SK-N-DZ (cell line): ENCODE results near the gene P2RX1.
"Not testable (repeated sequence)": the region's sequence is repeated elsewhere in the genome, so short reads cannot be mapped to it uniquely, and the experiment has no call there.

Experiments used
- DNase-seq: peaks from one replicate; pipeline ENCODE4 v3.0.0-alpha.2; 2015; ENCODE audit warnings: low spot score

Gene P2RX1

DNA sequence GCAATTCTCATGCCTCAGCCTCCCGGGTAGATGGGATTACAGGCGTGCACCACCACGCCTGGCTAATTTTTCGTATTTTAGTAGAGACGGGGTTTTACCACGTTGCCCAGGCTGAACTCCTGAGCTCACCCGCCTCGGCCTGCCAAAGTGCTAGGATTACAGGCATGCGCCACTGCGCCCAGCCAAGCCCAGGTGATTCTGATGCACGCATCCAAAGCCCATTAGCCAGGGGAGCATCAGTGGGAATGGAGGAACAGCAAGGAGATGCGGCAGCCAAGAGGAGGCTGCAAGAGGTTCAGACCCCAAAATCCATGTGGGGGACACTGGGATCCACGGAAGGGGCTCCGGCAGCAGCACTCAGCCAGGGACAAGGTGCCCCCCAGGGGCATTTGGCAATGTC is 35.9 kb upstream of the P2RX1 start:
- no peak for DNase-seq

DNA sequence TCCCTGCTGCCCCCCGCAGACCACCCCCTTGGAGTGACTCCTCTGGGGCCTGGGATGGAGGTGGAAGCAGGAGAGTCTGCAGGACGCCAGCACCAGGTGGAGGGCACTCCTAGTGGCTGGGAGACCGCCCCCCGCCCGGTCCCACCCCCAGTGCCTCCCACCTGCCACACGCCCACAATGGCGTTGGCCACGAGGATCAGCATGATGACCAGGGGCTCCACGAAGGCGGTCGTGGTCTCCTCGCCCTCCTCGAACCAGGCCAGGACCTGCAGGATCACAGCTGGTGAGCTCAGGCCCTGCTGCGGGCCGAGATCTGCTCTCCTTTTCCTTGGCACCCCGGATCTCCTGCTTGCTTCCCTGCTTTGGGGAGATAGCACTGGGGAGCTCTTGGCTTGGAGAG is 35.2 kb upstream of the P2RX1 start:
- no peak for DNase-seq

DNA sequence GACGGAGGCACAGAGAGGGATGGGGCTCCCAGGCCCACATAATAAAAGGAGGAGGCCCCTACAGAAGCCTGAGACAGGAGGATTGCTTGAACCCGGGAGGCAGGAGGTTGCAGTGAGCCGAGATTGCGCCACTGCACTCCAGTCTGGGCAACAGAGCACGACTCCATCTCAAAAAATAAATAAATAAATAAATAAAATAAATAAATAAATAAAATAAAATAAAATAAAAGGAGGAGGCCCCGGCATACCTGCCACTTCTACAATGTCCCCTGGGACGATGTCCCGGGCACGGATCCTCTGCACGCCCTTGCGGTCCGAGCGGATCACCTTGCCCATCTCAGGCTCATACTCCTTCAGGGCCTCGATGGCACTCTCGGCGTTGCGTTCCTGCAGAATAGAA is 34.7 kb upstream of the P2RX1 start:
- DNase-seq = no peak

DNA sequence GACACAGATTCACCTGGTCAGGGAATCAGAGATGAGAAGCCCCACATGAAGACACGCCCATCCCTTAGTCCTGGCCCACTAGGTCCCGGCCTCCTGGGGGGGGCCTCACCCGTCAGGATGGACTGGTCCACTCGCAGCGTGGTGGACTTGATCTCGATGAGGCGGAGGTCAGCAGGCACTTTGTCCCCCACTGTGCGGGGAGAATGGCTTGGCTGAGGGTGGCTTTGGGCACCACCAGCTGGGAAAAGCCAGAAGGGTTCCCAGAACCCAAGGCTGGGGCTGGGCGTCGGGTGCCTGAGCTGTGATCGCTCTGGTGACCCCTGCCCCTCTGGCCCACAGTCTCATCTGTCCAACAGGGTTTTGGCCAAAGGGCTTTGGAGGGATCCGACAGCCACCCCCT is 34.3 kb upstream of the P2RX1 start:
- DNase-seq = no peak

DNA sequence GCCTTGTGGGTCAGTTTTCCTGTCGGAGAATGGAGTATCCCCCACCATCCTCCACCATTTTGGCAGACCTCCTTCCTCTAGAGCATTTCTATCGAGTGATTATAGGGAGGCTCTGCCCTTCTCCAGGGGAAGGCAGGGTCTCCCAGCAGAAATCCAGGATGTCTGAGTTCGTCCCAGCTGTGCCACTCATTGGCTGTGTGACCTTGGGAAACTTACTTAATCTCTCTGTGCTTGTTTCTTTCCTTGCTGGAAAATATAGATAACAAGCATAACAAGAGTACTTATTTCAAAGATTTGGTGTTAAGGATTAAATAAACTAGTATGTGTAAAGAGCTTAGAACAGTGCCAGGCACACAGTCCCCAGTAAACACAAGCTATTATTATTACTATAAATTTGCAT is 33.2 kb upstream of the P2RX1 start:
- no peak for DNase-seq

DNA sequence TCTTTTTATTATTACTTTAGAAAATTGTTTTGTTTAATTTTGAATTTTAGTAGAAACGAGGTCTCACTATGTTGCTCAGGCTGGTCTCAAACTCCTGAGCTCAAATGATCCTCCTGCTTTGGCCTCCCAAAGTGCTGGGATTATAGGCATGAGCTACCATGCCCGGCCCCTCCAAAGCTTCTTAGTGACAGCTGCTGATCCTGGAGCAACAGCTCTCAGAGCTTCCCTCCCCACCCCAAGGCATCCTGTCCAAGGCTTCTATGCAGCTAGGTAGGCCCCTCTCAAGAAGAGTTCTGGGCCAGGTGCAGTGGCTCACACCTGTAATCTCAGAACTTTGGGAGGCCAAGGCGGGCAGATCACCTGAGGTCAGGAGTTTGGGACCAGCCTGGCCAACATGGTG is 32.3 kb upstream of the P2RX1 start:
- DNase-seq = not testable (repeated sequence)

DNA sequence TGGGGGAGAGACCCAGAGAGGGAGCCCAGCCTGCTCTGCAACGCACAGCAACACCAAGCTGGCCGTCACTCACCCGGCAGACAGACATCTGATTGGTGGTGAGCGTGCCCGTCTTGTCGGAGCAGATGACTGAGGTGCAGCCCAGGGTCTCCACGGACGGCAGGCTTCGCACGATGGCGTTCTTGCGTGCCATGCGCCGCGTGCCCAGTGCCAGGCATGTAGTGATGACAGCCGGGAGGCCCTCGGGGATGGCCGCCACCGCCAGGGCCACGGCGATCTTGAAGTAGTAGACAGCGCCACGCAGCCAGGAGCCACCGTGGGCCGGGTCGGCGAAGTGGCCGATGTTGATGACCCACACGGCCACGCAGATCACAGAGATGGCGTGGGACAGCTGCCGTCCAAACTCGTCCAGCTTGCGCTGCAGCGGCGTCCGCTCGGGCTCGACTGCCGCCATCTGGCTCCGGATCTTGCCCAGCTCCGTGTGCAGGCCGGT is 31.1 kb upstream of the P2RX1 start:
- no peak for DNase-seq

DNA sequence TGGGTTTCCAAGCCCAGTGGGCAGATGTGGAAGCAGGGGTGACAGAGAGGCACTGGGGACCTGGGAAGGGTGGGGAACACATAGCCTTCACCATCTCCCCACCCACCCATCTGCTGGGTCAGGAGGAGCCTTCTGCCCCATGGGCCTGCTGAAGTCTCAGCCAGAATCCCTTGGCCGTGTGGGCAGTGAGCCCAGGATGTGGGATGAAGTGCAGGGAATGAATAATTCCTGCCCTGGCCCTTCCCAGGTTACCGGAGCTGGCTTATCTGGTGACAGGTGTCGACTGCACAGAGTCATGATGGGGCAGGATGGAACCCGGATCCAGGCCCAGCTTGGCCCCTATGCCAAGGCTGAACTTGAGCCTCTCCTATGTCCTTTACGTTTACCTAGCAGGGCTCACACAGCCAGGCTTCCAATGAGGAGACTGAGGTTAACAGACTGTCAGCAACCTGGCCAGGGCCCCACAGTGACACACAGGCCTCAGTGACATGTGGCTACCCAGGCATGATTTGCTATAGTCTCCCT is 30.5 kb upstream of the P2RX1 start:
- no peak for DNase-seq

DNA sequence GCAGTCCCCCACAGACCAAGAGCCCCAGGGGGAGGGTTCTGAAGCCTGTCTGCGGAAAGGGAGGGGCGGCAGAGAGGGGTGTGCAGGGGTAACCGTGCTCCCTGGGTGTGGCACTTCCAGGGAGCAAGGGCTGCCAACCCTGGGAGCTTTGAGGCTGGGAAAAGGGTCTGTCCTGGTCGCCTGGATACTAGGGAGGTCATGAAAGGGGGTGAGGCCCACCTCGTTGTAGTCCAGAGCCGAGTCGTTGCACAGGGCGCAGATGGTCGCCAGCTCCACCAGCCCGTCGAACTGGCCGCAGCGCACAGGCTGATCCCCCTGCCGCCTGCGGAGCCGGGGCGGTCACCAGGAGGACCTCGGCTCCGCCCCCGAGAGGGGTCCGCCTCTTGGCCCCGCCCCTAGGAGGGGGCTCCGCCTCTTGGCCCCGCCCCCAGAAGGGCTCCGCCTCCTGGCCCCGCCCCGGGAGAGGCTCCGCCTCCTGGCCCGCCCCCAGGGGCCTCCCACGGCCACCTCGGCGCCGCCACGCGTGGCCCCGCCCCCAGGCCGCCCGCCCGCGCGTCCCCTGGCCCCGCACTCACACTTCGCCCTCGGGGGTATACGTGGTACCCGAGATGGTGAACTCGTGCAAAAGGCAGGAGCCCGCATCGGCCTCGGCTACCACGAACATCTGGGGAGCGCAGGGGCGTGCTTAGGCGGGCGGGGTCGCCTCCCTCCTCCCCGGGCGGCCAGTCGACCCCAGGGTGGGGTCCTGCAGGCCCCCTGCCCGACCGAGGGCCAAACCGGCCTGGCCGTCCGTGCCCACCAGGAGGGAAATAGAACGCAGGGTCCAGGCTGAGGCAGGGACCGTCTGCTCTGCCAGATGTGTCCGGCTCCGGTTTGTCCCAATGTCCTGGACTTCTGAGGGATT is 28.5 kb upstream of the P2RX1 start:
- DNase-seq = peak; percentile 80

DNA sequence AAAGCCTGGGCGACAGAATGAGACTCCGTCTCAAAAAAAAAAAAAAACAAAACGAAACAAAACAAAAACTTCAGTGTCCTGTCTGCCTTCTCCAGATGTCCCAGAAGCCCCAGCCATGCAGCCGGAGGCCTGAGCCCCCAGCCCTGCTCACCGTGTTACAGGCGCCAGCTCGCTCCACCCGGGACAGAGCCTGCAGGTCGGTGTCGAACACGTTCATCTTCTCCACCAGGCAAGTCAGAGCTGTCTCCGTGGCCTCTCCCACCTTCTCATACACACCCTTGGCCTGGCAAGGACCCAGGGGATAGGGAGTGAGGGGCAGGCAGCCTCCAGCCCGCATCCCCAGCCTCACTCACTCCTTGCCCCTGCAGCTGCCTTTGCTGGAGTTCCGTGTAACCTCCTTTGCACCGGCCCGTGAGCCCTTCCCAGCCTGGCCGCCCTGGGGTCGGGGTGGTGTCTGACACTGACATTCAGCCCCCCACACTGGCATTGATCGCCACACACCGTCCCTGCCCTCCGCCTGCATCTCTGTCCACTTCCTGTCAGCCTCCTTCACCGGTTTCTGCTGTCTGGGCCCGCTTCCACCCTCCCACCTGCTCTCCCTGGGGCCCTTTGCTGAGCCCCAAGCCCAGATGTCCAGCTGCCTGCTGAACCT is 27.1 kb upstream of the P2RX1 start:
- no peak for DNase-seq

DNA sequence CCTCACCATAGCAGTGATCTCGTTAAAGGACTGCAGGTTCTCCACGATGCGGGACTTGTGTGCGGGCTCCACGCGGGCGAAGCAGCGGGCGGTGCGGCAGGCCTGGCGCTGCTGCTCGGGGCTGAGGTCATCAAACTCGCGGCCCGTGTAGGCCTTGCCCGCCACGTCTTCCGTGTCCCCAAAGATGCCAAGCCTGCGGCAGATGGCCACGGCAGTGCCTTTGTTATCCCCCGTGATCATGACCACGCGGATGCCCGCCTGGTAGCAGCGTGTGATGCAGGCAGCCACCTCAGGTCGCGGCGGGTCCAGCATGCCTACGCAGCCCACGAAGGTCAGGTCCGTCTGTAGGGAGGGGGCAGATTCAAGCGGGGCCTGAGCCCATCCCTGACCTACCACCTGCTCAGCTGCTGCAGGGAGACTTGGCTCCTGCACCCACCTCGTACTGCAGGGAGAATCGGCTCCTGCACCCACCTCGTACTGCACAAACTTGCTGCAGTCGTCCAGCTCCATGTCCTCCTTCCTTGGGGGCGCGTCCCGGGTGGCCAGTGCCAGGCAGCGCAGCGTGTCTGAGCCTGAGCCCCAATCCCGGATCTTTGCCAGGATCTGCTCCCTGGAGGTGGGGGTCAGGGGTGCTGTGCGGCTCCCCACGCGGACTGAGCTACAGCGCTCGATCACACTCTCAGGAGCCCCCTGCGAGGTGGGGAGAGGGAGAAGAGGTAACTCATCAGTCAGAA is 24.9 kb upstream of the P2RX1 start:
- DNase-seq = no peak

DNA sequence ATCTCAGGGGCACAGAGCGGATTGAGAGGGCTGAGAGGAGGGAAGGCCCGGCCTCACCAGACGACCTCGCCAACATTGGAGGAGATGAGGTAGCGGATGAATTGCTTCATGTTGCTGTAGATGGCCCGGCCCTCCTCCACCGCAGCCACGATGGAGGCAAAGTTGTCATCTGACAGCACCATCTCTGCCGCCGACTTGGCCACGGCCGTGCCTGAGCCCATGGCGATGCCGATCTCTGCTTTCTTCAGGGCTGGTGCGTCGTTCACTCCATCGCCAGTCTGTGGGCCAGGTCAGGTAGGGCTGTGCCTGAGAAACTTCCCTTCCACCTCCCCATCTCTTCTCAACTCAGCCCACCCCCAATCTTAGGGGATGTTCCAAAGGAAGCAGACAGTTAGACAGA is 21.1 kb upstream of the P2RX1 start:
- DNase-seq = no peak

DNA sequence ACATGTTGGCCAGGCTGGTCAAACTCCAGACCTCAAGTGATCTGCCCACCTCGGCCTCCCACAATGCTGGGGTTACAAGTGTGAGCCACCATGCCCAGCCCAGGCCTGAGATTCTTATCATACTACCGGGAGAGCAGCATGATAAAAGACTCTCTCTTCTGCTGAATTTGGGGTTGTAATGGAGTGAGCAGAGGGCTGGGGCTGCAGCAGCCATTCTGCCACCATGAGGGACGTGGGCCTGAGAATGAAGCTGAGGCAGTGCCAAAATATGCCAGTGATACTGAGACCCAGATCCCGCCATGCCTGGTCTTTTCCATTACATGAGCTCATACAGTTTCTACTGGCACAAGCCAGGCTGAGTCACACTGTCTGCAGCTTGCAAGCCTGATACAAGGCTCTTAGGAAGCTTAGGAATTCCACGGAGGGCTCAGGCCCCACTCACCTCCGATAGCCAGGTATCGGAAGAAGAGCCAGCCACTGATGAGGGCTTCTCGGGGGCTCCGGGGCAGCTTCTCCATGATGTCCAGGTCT is 19.6 kb upstream of the P2RX1 start:
- DNase-seq = no peak

DNA sequence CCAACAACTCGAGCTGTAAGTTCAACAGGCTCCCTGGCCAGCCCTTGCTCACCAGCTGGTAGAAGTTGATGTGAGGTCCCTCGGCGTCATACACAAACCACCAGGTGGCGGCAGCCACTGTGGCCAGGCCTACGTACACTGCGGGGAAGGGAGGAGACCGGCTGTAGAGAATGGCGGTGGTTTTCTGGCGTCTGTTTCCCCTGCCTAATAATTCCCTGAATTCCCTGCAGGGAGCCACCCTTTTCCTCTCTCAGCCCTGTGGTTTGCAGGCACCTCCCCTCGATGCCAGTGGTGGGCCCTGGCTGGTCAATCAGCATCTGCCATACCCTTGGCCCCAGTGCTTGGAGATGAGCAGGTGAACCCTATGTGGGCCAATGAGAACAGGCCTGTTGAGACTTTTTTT is 18.9 kb upstream of the P2RX1 start:
- peak; percentile 80 for DNase-seq

DNA sequence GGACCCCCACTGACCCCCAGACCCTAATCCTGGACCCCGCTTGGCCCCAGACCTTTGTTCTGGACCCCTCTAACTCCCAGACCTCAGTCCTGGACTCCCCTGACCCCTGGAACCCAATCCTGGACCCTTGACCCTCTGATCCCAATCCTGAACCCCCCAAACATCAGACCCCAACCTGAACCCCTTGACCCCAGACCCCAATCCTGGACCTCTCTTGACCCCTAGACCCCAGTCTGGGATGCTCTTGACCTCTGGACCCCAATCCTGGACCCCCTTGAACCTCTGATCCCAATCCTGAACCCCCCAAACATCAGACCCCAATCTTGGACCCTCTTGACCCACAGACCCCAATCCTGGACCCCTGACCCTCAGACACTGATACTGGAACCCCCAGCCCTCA is 13.5 kb upstream of the P2RX1 start:
- no peak for DNase-seq

DNA sequence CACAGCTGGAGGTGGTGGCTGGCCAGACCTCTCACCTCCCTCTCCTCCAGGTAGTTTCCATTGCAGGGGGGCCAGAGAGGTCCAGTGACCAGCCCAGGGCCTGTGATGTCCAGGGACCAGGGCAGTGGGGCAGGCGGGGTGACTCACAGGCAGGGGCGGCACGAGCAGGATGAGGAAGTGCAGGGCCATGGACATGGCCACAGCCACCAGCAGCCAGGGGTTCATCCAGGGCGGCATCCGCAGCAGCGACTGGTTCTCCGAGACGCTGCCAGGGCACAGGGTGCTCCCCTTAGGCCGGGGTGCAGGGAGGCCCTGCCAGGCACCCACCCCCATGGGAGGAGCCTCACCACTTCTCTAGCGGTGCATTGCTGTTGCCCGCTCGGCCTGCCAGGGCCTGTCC is 12.9 kb upstream of the P2RX1 start:
- no peak for DNase-seq

DNA sequence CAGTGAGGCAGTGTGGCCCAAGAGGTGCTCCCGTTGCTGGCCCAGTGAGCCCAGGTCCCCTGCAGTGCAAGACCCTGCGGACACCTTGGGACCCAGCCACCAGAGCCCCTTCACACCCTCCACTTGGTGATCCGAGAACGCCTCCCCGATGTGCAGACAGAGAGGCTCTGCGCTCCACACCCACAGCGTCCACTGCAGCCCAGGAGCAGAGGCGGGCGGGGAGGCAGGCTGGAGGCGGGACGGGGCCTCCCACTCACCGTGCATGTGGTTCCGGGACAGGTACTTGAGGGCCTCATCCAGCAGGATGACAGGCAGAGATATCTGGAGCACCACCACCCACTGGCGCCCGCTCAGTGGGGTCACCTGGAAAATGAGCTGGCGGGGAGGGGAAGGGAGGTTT is 12.1 kb upstream of the P2RX1 start:
- no peak for DNase-seq

DNA sequence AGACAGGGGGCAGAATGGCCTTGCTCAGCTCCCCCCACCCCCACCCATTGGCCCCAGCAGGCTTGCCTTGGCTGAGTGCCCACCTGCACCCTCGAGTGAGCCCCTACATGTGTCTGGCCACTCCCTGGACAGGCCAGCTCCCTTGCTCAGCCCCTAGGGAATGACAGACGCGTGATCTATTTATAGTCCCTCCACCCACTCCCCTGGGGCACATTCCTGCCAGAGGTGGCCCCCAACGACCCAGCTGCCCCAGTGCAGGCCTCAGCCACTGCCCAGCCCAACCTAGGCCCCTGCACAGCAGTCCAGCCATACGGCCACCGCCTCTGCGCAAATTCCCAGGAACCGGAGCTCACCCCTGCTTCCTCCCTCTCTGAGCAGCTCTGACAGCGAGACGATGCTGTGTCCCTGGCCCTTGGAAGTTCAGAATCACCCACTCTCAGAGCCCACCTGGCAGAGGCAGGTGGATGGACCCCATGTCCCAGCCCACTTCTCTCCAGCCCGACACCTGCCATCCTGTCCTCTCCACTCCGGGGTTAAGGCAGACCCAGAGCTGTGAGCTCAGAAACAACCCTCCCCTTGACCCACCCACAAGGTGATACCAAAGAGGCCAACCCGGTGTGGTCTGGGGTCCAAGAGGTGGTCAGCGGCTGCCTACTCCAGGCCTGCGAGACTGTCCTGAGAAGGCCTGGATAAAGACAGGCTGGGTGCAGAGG is 11.5 kb upstream of the P2RX1 start:
- no peak for DNase-seq

DNA sequence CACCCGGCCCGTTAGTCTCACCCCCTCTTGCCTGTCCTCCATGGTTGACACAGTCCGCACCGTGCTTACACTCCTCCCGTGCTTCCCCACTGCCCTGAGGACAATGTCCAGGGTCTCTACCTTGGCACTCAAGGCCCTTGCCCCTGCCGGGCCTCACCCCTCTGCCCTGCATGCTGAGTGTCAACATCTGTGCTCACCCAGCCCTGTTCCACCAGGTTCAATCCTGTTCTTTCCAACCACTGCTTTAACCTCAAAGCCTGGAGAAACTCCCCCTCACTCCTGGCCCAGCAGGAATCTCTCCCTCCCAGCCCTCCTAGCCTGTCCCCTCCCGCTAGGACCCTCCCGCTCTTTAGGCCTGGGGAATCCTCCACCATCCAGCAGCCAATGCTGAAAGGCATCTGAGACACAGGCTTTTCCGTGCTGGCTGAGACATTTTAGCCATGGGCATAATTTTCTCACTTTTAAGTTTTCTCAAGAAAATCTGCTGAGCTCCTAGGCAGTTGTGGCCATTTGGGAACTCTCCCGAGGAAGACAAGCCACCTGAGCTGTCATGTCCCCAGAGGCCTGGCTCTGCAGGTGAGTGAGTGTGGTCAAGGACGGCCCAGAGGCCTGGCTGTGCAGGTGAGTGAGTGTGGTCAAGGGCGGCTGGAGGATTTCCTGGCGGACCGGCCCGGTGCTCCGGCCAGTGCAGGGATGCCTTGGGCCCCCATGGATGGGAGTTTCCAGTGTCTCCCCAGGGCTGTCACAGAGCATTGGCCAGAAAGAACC is 10.8 kb upstream of the P2RX1 start:
- DNase-seq = no peak

DNA sequence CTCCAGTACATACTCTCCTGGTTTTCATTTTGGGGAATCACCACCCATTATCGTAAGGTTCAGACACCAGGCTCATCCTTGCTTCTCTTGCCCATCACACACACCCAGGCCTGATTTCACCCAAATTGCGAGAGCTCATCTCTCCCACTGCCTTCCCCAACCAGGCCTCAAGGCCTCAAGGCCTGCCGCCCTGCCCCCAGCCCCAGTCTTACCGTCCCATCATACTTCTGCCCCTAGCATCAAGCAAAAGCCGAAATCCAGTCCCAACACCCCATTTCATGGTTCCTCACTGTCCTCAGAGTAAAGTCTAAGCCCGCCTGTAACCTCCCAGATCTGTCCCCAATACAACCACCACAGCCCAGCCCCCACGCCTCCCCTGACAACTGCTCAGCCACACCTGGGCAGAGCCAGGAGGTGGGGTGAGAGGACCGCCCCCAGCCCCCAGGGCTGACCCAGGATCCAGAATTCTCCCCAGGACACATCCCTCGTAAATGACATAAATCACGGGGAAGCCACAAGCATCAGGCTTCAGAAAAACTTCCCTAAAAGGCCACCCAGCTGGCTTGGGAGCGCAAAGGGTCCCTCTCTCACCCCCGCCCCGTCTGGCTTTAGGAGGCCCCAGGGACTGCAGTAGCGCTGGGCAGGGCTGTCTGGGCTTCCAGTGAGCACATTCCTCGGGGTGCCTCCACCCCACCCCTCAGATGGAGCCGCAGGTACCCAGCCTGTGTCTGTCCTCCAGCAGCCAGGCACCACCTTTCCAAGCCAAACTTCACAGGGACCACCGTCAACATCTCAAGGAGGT is 9.6 kb upstream of the P2RX1 start:
- no peak for DNase-seq
